Esophagus muscularis mucosa (tissue), 4 donors: Measurements from ENCODE around the gene AGAP1.

ENCODE experiments used
- CTCF ChIP-seq, 3 experiments: fragments of 200-600 bp in 2 of 3; fragments of 450-650 bp in 1 of 3; sonication (generic) in 2 of 3; IDR thresholded peaks; one replicate each; pipeline ENCODE4 v1.5.1; 2017 to 2019; ENCODE audit warnings: antibody characterized with exemption in 3 of 3, mild to moderate bottlenecking in 2 of 3, moderate library complexity in 1 of 3
- EP300 ChIP-seq: sonication (generic); formaldehyde crosslinking; IDR thresholded peaks from one replicate; pipeline ENCODE4 v1.6.1; 2017; ENCODE audit warnings: antibody characterized with exemption
- POLR2A ChIP-seq: fragments of 450-650 bp; IDR thresholded peaks from one replicate; pipeline ENCODE4 v1.6.1; 2017; ENCODE audit warnings: antibody characterized with exemption, moderate library complexity, mild to moderate bottlenecking, low read depth
- POLR2AphosphoS5 ChIP-seq, 2 donors: sonication (generic); formaldehyde crosslinking; IDR thresholded peaks; one replicate each; pipeline ENCODE4 v1.6.1; 2017; ENCODE audit warnings: antibody characterized with exemption in 2 of 2

DNA sequence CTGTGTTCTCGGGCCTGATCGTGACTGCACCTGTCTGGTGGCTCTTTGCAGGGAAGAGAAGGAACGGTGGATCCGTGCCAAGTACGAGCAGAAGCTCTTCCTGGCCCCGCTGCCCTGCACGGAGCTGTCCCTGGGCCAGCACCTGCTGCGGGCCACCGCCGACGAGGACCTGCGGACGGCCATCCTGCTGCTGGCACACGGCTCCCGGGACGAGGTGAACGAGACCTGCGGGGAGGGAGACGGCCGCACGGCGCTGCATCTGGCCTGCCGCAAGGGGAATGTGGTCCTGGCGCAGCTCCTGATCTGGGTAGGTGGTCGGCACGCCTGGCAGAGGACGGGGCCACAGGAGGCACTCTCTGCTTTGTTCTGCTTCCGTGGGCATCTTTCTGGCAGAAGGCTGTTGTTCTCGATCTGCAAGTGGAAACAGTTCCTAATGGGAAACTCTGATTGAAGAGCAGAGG lies 626.3 kb downstream of the AGAP1 start:
- no peak for TF ChIP-seq POLR2AphosphoS5 (IDR thresholded peaks at IDR 0.05)
- TF ChIP-seq CTCF (IDR thresholded peaks at IDR 0.05) = no peak
- TF ChIP-seq POLR2A = no peak
- TF ChIP-seq EP300 = no peak
